Placental pericyte (primary cell): ENCODE results near the gene FCN2. TPM values are rescaled to one million over a fixed set of nuclear protein-coding genes. Genes with fewer than 3 reads are reported as not detected.

Experiments used
- small RNA-seq: library from RNA; depleted of rRNA; stranded (forward); fragments of <200 nt; gene quantifications from one replicate; pipeline ENCODE3, GENCODE V24; 2012; ENCODE audit warnings: low replicate concordance
- total RNA-seq: library from RNA; depleted of rRNA; stranded (reverse); fragments of >200 nt; gene quantifications from 2 replicates; pipeline ENCODE4 v1.2.3, GENCODE V29; 2012

The FCN2 gene
- not detected in 2 replicates for total RNA-seq

DNA sequence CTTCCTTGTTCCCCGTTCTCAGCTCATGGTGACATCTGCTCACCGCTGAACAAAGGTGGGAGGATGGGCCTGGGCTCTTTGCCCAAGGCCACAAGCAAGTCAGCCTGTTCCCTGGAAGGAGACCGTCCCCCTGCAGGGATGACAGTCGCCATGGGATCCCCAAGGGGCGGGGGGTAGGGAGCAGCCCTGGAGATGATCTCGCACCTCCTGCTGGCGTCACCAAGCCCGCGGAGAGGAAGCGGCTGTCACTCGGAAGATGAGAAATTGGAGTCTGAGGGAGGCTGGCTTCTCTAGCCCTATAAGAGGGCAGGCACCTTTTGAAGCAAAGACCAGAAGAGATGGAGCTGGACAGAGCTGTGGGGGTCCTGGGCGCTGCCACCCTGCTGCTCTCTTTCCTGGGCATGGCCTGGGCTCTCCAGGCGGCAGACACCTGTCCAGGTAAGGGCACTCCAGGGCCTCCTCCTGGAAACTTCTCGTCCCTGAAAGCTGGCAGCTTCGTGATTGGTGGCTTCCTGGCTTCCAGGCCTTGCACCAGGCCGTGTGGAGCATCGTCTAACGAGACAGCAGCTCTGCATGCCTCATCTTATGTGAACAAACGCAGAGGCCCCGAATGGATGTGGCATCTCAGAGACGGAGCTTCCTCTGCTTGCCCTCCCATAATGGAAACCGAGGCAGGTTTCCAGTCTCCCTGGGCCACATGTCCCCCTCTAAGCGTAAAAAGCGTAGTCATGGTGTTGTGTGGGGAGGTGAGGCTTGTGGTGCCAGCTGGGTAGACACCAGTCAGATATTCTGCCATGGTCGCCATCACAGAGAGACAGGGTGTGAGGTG, at the start of gene FCN2:
FCN2 (plus strand) TSS at position 327 of the 829 bp plus-strand sequence; CDS start at position 339, 12 bp downstream.

DNA sequence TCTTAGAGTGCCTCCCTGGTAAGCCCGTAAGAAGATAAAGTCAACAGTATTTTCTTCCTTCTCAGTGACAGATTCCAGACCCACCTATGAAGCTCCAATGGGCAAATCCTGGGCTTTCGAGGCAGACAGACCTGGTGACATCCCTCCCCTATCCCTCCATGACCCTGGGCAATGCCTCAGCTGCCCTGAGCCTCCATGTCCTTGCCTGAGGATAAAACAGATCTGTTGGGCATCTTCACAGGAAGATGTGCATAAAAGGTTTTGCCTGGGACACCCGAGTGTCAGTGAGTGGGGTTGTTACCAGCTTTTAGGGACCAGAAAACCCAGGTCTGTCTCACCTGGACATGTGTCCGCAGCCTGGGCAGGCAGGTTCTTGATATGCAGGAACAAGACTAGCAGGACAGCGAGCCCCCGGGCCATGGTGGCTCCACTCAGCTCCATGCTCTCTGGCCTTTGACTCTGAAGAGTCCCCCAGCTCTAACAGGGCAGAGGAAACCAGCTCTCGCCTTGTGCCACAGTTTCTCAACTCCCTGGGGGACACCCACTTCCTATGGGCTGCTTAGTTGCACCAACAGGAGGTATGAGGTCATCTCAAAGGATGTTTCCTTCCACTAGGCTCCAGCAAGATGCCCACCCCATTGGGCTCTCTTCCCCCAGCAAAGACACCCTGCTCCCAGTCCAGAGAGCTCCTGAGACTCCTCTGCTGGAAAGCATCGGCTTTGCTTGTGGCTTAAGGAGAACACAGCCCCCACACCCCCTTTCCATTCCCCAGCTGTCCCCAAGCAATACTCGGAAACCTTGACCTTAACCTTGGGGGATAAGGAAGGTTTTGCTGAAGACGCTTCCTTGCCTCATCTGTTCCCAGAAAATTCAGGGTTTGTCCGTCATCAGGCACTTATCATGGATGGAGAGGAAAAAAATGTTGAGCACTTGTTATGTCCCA, 37.1 kb downstream of the FCN2 start, which contains the start of gene FCN1:
FCN1 (minus strand) TSS at position 482 of the 943 bp plus-strand sequence; CDS start at position 441, 41 bp downstream.

Small RNAs within 50 kb of the gene (small RNA-seq; reads per million reads assigned to genes)
- gene AL603650.1 (not detected), gene MIR3689A (not detected), gene MIR3689B (not detected), gene MIR3689C (not detected), gene MIR3689D1 (not detected), gene MIR3689D2 (not detected), gene MIR3689E (not detected), gene MIR3689F (not detected)

Other genes with a start within 250 kb of the FCN2 start
- 457 and 467 TPM in 2 replicates for gene COL5A1, start 239.0 kb upstream of the FCN2 start, total RNA-seq
- not detected in 2 replicates for gene FCN1, start 37.1 kb downstream of the FCN2 start, total RNA-seq
- 0.14 and 0.44 TPM in 2 replicates for gene OLFM1, start 206.9 kb downstream of the FCN2 start, total RNA-seq